ENCODE results near the gene RBM22.

GRCh38 chr5:150670275-150670947 lies 30.5 kb downstream of the RBM22 start:
- TF ChIP-seq POLR2A (IDR thresholded peaks at IDR 0.05) (no peak), CTCF (IDR thresholded peaks at IDR 0.05) (no peak)

All from vagina (tissue), 2 donors.